Liver (tissue), 3 donors: ENCODE results near the gene ZNF778.

Experiments
- ATF3 ChIP-seq: IDR thresholded peaks from 2 replicates; pipeline ENCODE4 v1.6.1; 2016; ENCODE audit warnings: antibody characterized with exemption
- CTCF ChIP-seq: fragments of 150-350 bp; IDR thresholded peaks from 2 replicates; pipeline ENCODE4 v1.5.1; 2017; ENCODE audit warnings: improper control_type of control experiment, low read depth, low read length; ENCODE audit not compliant: missing input control
- EGR1 ChIP-seq, 2 donors: IDR thresholded peaks; 2 replicates each; pipeline ENCODE4 v1.6.1; 2016 to 2018; ENCODE audit warnings: antibody characterized with exemption in 2 of 2, low read depth in 2 of 2
- HNF4A ChIP-seq, 2 donors: conservative IDR thresholded peaks; 2 replicates each; pipeline ENCODE4 v1.6.1; 2016; ENCODE audit warnings: antibody characterized with exemption in 2 of 2, mild to moderate bottlenecking in 2 of 2
- MAX ChIP-seq: IDR thresholded peaks from 2 replicates; pipeline ENCODE4 v1.6.1; 2016; ENCODE audit warnings: antibody characterized with exemption
- RAD21 ChIP-seq, 2 donors: IDR thresholded peaks; 2 replicates each; pipeline ENCODE4 v1.6.1; 2016; ENCODE audit warnings: antibody characterized with exemption in 2 of 2, mild to moderate bottlenecking in 2 of 2
- SP1 ChIP-seq: IDR thresholded peaks from 2 replicates; pipeline ENCODE4 v1.6.1; 2018; ENCODE audit warnings: antibody characterized with exemption, mild to moderate bottlenecking
- TAF1 ChIP-seq: conservative IDR thresholded peaks from 2 replicates; pipeline ENCODE4 v1.6.1; 2016; ENCODE audit warnings: antibody characterized with exemption, mild to moderate bottlenecking
- ZBTB33 ChIP-seq: IDR thresholded peaks from 2 replicates; pipeline ENCODE4 v1.6.1; 2016; ENCODE audit warnings: antibody characterized with exemption
- donor health status: healthy.
- donor health status: healthy.

GRCh38 chr16:89253548-89254287 is 36.2 kb downstream of the ZNF778 start:
- TF ChIP-seq CTCF (no peak), HNF4A (conservative IDR thresholded peaks at IDR 0.05) (no peak), ZBTB33 (no peak), TAF1 (no peak), RAD21 (IDR thresholded peaks at IDR 0.05) (no peak), MAX (no peak), EGR1 (IDR thresholded peaks at IDR 0.05; ENCODE audit: low read depth in 2 of 2) (no peak), ATF3 (no peak), SP1 (no peak)
